ENCODE measurements around the gene BOLA3. TPM values are rescaled to one million over a fixed set of nuclear protein-coding genes. Genes with fewer than 3 reads are reported as not detected.

BOLA3 gene
- total and polyA plus RNA-seq, 10 of the 15 experiments (the other 5 are each of a cell fraction or from before 2014, with no cell fraction given), result 62.6 to 300 (median 134) TPM

DNA sequence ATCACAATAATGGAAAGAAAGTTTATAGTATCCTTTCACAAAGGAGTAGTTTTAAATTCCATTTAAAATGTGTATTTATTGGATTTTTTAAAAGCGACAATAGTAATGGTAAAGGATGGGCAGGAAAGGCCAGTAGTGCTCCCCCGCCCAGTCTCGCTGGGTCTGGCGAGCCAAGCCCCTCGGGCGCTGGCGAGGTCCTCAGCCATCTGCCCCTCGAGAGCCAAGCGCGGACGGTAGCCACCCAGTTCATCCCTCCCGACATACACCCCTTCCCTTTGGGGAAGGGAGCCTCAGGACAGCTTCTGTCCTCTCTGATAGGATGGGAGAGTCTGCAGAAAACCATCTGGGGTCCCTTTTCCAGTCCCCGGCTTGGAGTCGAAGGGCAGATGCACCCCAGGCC is 45.2 kb downstream of the BOLA3 start:
- Histone ChIP-seq H3K27me3 (replicated peaks in 1 of 2; ENCODE audit: control insufficient read depth in 2 of 2, insufficient read depth in 2 of 2, low read length in 1 of 2) (no peaks in the 10 kb centered on the region), H3K36me3 (ENCODE audit: control insufficient read depth in 2 of 2, insufficient read depth in 2 of 2, low read length in 1 of 2) (peaks cover 13 to 35% of the 10 kb centered on the region in 2 experiments), H3K79me2 (ENCODE audit: control insufficient read depth, insufficient read depth, low read length) (no peaks in the 10 kb centered on the region), H3K9ac (ENCODE audit: control insufficient read depth, insufficient read depth, low read length) (no peak overlapping the region), H3K9me3 (replicated peaks; ENCODE audit: control insufficient read depth, insufficient read depth, low read length) (no peaks in the 10 kb centered on the region), H3K4me1 (ENCODE audit: control insufficient read depth, insufficient read depth, low read length) (no peaks in the 10 kb centered on the region), H3K4me2 (ENCODE audit: control insufficient read depth, insufficient read depth) (no peak overlapping the region), H3K4me3 (no peak overlapping the region), H3K27ac (ENCODE audit: control insufficient read depth, insufficient read depth) (no peak overlapping the region), H2AFZ (ENCODE audit: control insufficient read depth, low read depth, low read length) (no peak overlapping the region), H4K20me1 (ENCODE audit: control insufficient read depth, insufficient read depth) (no peaks in the 10 kb centered on the region)
- SMC1A ChIA-PET (ENCODE audit: uncharacterized antibody, unreplicated experiment), result interaction anchor here (0.7 to 2.2 kb wide), 6 partner anchors 14 to 278 kb away, joined by 3 to 4 read pairs (median 3); no protein-coding TSS in a partner anchor
- intact Hi-C loops (cut with micrococcal nuclease; ENCODE audit: unreplicated experiment) (loop anchor here (5.0 kb wide), 1 partner anchor 195 kb away; no protein-coding TSS in a partner anchor), in situ Hi-C loops (cut with MboI) (no loop called here)
- DNase-seq (ENCODE audit: low read depth, low spot score), result no peak
- ATAC-seq, result no peak
- 97% methylated on average over 14 of the region's 14 CpGs for WGBS (ENCODE audit: insufficient coverage, insufficient replicate concordance, low lambda C conversion rate, missing lambda C conversion rate)
- FAIRE-seq, result no peak
- POLR2A ChIA-PET, result interaction anchor here (0.5 kb wide), 1 partner anchor 207 kb away, joined by 3 read pairs; no protein-coding TSS in a partner anchor
- BruUV-seq (replicated peaks), result no TSS peak
- RAD21 ChIA-PET (ENCODE audit: unreplicated experiment), result no interaction called here
- CTCF ChIA-PET, result interaction anchor here (1.0 to 1.2 kb wide), 2 partner anchors 13 to 276 kb away, joined by 3 to 4 read pairs; no protein-coding TSS in a partner anchor
- TF ChIP-seq ZSCAN29 (IDR thresholded peaks at IDR 0.05) (no peak), POLR2A (IDR thresholded peaks at IDR 0.05; ENCODE audit: low read depth, low read length) (no peak), GABPA (IDR thresholded peaks at IDR 0.05; ENCODE audit: low read depth) (no peak), TBL1XR1 (IDR thresholded peaks at IDR 0.05; ENCODE audit: low read depth, low read length) (no peak), ATF2 (IDR thresholded peaks at IDR 0.05; ENCODE audit: low read length) (no peak), ZBTB4 (CRISPR knock-in tag; IDR thresholded peaks at IDR 0.05) (no peak), JUND (IDR thresholded peaks at IDR 0.05; ENCODE audit: low read depth, low read length) (no peak), EED (IDR thresholded peaks at IDR 0.05; ENCODE audit: low read depth) (no peak), PBX3 (IDR thresholded peaks at IDR 0.05; ENCODE audit: insufficient replicate concordance, low read depth, low read length) (no peak), ZNF207 (IDR thresholded peaks at IDR 0.05; ENCODE audit: borderline replicate concordance) (no peak), YBX1 (IDR thresholded peaks at IDR 0.05) (no peak), HDAC6 (IDR thresholded peaks at IDR 0.05; ENCODE audit: unreplicated experiment) (no peak), SIN3A (IDR thresholded peaks at IDR 0.05; ENCODE audit: low read depth, low read length) (no peak), YY1 (IDR thresholded peaks at IDR 0.05; ENCODE audit: low read depth, low read length) (no peak), CTCF (IDR thresholded peaks at IDR 0.05 in 2 of 3, conservative IDR thresholded peaks at IDR 0.05 in 1 of 3; ENCODE audit: control insufficient read depth in 2 of 3, extremely low read depth in 1 of 3, insufficient read depth in 1 of 3, low read depth in 3 of 3, low read length in 3 of 3) (no peak), ZNF622 (IDR thresholded peaks at IDR 0.05) (no peak)
- TF ChIP-seq, protein P1, sequence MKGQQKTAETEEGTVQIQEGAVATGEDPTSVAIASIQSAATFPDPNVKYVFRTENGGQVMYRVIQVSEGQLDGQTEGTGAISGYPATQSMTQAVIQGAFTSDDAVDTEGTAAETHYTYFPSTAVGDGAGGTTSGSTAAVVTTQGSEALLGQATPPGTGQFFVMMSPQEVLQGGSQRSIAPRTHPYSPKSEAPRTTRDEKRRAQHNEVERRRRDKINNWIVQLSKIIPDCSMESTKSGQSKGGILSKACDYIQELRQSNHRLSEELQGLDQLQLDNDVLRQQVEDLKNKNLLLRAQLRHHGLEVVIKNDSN (IDR thresholded peaks at IDR 0.05; ENCODE audit: borderline replicate concordance, extremely low read length, insufficient read depth, low read depth, low read length), result no peak
